GM19351 (cell line): Measurements from ENCODE around the gene TMEM242.

Experiments
- ATAC-seq: cut with Tn5 transposase; IDR thresholded peaks from one replicate; pipeline ENCODE4 v1.9.1; 2021; ENCODE audit warnings: mild to moderate bottlenecking, moderate library complexity; ENCODE audit not compliant: unreplicated experiment

Gene TMEM242

GRCh38 chr6:157272866-157273755, 50.2 kb downstream of the TMEM242 start:
- no peak for ATAC-seq

- no peak for ATAC-seq
Observed at GRCh38 chr6:157272372-157272771, 50.9 kb downstream of the TMEM242 start.

GRCh38 chr6:157271911-157272310, 51.4 kb downstream of the TMEM242 start:
- no peak for ATAC-seq

DNA sequence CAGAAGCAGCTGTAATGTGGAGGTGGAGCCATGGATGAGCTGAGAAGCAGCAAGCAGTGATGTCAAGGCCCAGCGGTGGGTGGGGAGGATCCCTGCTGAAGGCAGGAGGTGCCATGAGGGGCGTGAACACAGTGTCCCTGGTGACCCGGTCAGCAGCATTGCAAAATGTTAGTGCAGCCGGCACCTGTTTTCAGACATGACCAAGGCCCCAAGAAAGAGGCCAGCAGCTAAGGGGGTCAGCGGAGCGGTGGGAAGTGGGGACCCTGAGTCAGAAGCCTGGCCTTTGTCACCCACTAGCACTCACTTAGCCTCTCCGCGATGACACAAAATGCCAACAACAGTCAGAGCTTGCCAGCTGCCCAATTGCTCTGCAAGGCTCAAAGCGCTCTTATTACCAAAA, 51.9 kb downstream of the TMEM242 start:
- no peak for ATAC-seq

GRCh38 chr6:157270916-157271315, 52.4 kb downstream of the TMEM242 start:
- ATAC-seq: no peak

- no peak for ATAC-seq
Observed at GRCh38 chr6:157270308-157270707, 53.0 kb downstream of the TMEM242 start.

- ATAC-seq: no peak
Observed at GRCh38 chr6:157269261-157269794, 54.0 kb downstream of the TMEM242 start.

- ATAC-seq: no peak
Observed at GRCh38 chr6:157268835-157269234, 54.5 kb downstream of the TMEM242 start.

DNA sequence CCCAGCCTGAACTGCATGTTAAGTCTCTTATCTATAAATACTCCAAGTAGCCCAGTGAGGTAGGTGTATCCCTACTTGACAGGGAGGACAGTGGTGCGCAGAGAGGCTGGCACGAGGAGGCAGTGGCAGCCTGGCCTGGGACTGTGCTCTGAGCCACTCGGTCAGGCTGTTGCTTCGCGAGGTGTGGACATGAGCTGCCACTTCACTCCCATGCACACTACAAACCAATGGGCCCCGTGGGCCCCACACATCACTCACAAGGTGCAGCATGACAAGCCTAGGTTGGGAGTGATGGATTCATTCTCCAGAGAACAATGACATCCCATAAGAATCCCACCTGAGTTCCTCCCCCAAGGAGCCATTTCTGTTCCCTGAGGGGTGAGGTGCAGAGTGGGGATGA, 54.9 kb downstream of the TMEM242 start:
- no peak for ATAC-seq

- ATAC-seq: no peak
Observed at GRCh38 chr6:157267654-157268053, 55.7 kb downstream of the TMEM242 start.

DNA sequence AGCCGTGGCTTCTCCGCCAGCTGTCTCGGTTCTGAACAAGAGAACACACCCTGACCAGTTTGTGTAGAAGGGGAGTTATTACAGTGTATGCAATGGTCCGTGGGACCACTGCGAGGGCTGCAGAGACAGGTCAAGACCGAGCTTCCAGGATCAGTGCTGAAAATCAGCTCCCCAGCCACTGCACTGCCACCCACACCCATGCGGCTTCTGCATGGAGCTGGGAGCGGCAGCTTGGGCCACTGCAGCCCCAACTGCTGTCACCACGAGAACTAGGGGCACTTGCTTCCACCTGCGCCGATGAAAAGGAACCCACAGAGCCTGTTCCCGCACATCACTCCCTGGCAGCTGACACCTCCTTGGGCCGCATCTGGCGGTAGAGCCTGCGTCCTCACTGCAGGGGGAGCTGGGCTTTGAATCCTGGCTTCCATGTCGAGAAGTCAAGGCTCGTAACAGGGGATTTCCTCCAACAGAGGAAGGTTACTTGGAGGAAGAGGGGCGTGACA, 56.2 kb downstream of the TMEM242 start:
- ATAC-seq: no peak

DNA sequence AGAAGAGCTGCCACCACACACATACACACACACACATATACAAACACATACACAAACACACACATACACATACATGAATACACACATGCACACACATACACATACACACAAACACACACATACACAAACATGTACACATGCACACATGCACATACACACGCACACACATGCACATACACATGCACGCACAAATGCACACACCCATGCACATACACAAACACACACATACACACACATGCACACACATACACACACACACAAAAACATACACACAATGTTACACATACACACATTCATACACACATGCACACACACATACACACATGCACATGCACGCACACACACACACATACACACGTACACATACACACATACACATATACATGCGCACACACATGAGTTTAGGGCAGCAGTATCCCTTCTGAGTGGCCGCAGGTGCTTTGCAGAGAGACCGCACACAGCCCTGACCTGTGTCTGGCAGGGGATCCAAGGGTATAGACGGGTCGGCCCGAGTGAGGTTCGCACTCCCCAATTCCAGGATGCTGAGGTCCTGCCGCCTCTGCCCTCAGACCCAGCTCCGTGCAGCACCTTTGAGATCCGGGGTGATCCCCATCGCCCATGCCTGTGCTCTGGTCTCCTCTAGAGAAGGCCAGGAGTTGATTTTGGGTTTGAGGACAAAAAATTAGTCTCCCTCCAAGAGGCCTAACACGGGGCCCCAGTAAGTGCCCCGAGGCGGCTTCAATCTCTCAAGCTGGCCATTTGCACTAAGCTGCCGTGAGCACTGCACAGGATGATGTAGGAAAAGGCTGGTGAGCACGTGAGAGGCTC, 56.8 kb downstream of the TMEM242 start:
- no peak for ATAC-seq

DNA sequence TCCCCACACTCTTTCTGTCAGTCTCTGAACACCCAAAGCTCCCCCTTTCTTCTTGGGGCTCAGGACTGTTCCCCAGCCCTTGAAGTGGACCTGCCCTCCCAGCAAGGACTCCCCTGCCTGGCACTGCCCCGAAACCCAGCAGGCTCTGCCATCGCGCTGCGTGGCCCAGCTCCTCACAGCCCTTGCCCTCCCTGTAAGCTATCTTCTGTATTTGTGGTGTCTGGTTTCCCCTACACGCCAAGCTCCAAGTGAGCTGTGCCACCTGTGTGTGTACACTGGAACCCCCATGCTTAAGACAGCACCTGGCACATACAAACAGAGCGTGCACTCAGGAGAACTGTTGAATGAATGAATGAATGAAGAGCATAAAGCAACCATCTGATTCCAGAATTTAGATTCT, 57.7 kb downstream of the TMEM242 start:
- ATAC-seq: no peak

DNA sequence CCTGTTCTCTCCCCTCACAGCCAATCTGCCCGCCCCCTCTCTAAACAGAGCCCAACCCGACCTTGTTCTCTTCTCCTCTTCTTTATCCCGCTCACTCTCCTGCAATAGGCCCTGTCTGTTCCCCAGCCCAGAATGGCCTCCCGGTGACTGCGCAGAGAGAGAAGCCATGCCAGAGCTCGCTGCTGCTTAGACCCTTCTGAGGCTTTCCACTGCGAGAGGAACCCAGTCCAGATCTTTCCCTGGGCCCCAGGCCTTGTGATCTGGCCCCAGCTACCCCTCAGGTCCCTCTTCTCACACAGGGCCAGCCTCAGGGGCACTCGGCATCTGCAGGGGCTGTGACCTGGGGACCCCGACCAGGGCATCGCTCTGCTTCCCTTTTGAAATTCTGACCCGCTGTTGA, 58.1 kb downstream of the TMEM242 start:
- no peak for ATAC-seq

- ATAC-seq: no peak
Observed at GRCh38 chr6:157264701-157265100, 58.6 kb downstream of the TMEM242 start.

GRCh38 chr6:157263881-157264397, 59.4 kb downstream of the TMEM242 start:
- no peak for ATAC-seq

GRCh38 chr6:157263146-157263545, 60.2 kb downstream of the TMEM242 start:
- ATAC-seq: no peak

GRCh38 chr6:157261606-157262005, 61.7 kb downstream of the TMEM242 start:
- ATAC-seq: no peak

DNA sequence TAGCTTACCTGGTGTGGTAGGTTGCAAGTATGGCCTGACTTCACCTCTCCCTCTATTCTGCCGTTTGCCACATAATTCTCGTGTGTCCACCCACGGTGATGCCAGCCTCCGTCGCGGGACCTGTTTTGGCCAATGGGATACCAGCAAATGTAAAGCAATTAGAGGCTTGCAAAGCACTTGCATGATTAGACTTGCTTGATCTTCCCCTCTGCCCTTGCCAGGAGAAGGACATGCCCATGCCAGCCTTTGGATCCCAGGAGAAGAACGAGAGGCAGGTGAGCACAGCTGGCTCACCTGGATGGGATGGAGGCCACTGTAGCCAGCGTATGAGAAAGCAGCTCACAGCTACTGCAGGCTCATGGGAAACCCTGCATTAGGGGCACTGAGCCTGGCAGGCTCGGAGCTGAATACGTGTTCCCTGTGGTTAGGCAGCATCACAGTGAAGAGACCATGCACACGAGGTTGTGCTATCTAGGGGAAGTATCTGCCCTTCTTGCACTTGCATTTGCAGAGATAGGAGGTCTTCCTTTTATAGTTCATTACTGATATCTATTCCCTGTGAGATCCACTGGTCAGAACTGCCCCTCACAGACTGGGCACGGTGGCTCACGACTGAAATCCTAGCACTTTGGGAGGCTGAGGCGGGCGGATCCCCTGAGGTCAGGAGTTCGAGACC, 62.4 kb downstream of the TMEM242 start:
- no peak for ATAC-seq

DNA sequence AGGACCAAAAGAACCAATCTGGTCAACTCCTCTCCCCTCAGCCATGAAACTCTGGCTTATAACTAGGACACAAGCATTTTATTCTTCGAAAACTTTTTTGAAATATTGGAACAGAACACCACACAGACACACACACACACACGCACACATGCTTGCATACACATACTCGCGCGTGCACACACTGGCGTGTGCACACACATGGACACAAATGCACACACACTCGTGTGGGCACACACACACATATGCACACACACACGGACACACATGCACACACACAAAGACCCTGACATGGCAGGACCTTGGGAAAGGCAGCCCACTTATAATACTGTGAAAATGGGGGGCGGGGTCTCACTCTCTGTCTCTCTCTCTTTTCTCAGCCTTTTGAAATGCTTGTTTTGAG, 63.9 kb downstream of the TMEM242 start:
- ATAC-seq: no peak

DNA sequence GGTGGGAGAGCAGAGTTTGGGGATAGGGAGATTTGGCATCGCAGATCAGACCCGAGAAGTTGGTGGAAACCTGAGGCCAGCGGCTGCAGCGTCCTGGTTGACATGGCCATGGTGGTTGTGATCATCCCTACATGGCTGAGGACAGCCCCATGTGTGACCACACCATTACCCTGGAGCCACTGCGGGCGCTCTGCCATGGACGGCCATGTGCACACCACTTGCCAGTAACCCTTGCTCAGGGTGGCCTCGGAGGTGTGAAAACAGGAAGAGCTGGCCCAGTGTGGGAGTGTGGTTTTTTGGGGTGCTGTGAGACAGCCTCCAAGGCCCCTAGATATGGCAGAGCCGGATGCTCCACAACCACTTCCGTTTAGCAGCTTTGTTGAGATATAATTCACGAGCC, 64.4 kb downstream of the TMEM242 start:
- no peak for ATAC-seq
